Tibial artery (tissue), 4 donors: Measurements from ENCODE around the gene HACE1.
A peak's percentile ranks its signal among the peaks of the same experiment; 100 is the strongest.

ENCODE experiments used
- DNase-seq, 2 donors: peaks; one replicate each; pipeline ENCODE4 v3.0.0-alpha.2; 2019
- H3K27ac ChIP-seq, 2 donors: fragments of 200-600 bp; sonication (generic) in 1 of 2; 1 replicate in 1 of 2; 2 replicates in 1 of 2; pipeline ENCODE4 v1.5.1; 2018 to 2019; ENCODE audit warnings: mild to moderate bottlenecking in 1 of 2
- H3K27me3 ChIP-seq, 2 donors: fragments of 200-600 bp; sonication (generic) in 1 of 2; one replicate each; pipeline versions ENCODE4 v1.5.1 to v1.6.0; 2016 to 2019
- H3K36me3 ChIP-seq, 3 donors: fragments of 200-600 bp; sonication (generic) in 2 of 3; one replicate each; pipeline ENCODE4 v1.5.1; 2016 to 2019; ENCODE audit warnings: mild to moderate bottlenecking in 2 of 3
- H3K4me1 ChIP-seq, 4 donors: fragments of 200-600 bp; sonication (generic) in 2 of 4; 1 replicate in 3 of 4; 2 replicates in 1 of 4; pipeline ENCODE4 v1.5.1; 2016 to 2019
- H3K4me3 ChIP-seq, 2 donors: fragments of 200-600 bp; sonication (generic) in 1 of 2; 1 replicate in 1 of 2; 2 replicates in 1 of 2; pipeline ENCODE4 v1.5.1; 2018 to 2019; ENCODE audit warnings: mild to moderate bottlenecking in 2 of 2
- H3K9me3 ChIP-seq, 3 donors: fragments of 200-600 bp; sonication (generic) in 1 of 3; one replicate each; pipeline ENCODE4 v1.5.1; 2016 to 2019
- CTCF ChIP-seq, 2 experiments: fragments of 200-600 bp in 1 of 2; fragments of 450-650 bp in 1 of 2; IDR thresholded peaks; one replicate each; pipeline ENCODE4 v1.5.1; 2017 to 2019; ENCODE audit warnings: antibody characterized with exemption in 2 of 2, mild to moderate bottlenecking in 1 of 2, moderate library complexity in 1 of 2
- intact Hi-C: fragments of 100-400 bp; cut with DNase I; formaldehyde crosslinking; loops from one replicate; pipeline ENCODE4 v1.15.0; 2023; ENCODE audit warnings: low total_unique reads

The HACE1 gene

DNA sequence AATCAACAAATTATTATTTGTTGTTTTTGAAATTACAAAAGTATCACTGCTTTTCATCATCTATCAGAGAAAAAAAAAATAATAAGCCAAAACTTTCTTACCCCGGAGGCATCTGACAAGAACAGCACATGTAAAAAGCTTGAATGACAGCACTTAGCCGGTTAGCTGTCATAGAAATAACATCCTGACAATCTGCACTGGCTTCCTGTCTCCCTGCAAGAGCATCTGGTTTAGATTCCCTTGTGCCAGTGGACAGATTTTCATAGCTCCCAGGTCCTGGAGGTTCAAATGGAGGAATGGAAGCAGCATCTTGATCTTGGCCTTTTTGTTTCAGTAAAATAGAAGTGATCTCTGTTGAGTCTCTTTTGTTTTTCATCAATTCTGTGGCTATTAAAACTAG is 74.8 kb downstream of the HACE1 start:
- H3K36me3 ChIP-seq: peaks cover 9 to 13% (median 9%) of the 10 kb centered on the region in 3 donors
- intact Hi-C loops: no loop called here
- TF ChIP-seq CTCF (IDR thresholded peaks at IDR 0.05): no peak
- H3K4me1 ChIP-seq: peaks cover 0 to 16% (median 0%) of the 10 kb centered on the region in 4 donors
- no peaks in the 10 kb centered on the region for H3K27me3 ChIP-seq
- H3K4me3 ChIP-seq: no peak overlapping the region
- H3K27ac ChIP-seq: no peak overlapping the region
- H3K9me3 ChIP-seq: no peaks in the 10 kb centered on the region
- no peak for DNase-seq

GRCh38 chr6:104771258-104771832 is 88.4 kb downstream of the HACE1 start:
- TF ChIP-seq CTCF (IDR thresholded peaks at IDR 0.05): peak; percentile 42 to 56
- intact Hi-C loops: no loop called here
- H3K27me3 ChIP-seq: no peaks in the 10 kb centered on the region
- DNase-seq: no peak
- no peak overlapping the region for H3K4me3 ChIP-seq
- no peaks in the 10 kb centered on the region for H3K4me1 ChIP-seq
- H3K9me3 ChIP-seq: no peaks in the 10 kb centered on the region
- H3K36me3 ChIP-seq: peaks cover 9 to 20% (median 11%) of the 10 kb centered on the region in 3 donors
- no peak overlapping the region for H3K27ac ChIP-seq

DNA sequence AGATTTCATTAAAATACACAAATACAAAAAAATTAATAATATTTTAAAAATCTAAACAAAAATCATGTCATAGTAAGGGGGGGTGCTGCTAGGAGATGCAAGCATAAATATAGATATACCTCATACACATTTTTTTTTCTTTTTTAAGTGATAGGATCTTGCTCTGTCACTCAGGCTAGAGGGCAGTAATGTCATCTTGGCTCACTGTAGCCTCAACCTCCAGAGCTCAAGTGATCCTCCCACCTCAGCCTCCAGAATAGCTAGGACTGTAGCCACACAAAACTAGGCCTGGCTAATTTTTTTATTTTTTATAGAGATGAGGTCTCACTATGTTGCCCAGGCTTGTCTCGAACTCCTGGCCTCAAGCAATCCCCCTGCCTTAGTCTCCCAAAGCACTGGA is 90.8 kb downstream of the HACE1 start:
- Histone ChIP-seq H3K9me3 (no peaks in the 10 kb centered on the region), H3K4me1 (no peaks in the 10 kb centered on the region), H3K4me3 (no peak overlapping the region), H3K27me3 (no peaks in the 10 kb centered on the region), H3K27ac (no peak overlapping the region), H3K36me3 (peaks cover 15 to 29% (median 17%) of the 10 kb centered on the region in 3 donors)
- DNase-seq: no peak
- TF ChIP-seq CTCF (IDR thresholded peaks at IDR 0.05): no peak
- intact Hi-C loops: no loop called here

GRCh38 chr6:104766595-104766994 is 93.1 kb downstream of the HACE1 start:
- Histone ChIP-seq H3K4me1 (no peaks in the 10 kb centered on the region), H3K27ac (no peak overlapping the region), H3K4me3 (no peak overlapping the region), H3K27me3 (no peaks in the 10 kb centered on the region), H3K9me3 (peaks cover 0 to 5% (median 0%) of the 10 kb centered on the region in 3 donors), H3K36me3 (peaks cover 21 to 45% (median 31%) of the 10 kb centered on the region in 3 donors)
- no peak for TF ChIP-seq CTCF (IDR thresholded peaks at IDR 0.05)
- DNase-seq: no peak
- intact Hi-C loops: no loop called here

GRCh38 chr6:104754788-104755409 is 104.8 kb downstream of the HACE1 start:
- Histone ChIP-seq H3K27me3 (no peaks in the 10 kb centered on the region), H3K36me3 (peaks cover 32 to 56% (median 51%) of the 10 kb centered on the region in 3 donors), H3K4me1 (no peaks in the 10 kb centered on the region), H3K9me3 (peaks cover 4 to 28% (median 7%) of the 10 kb centered on the region in 3 donors), H3K4me3 (no peak overlapping the region), H3K27ac (no peak overlapping the region)
- no peak for DNase-seq
- no peak for TF ChIP-seq CTCF (IDR thresholded peaks at IDR 0.05)
- intact Hi-C loops: no loop called here
